ENCODE data around the gene TLX1. TPM values are rescaled to one million over a fixed set of nuclear protein-coding genes. Genes with fewer than 3 reads are reported as not detected.

Gene TLX1
- total RNA-seq, 3 donors from 2014 or later, result 0.93 to 1.0 TPM; not detected in 1

DNA sequence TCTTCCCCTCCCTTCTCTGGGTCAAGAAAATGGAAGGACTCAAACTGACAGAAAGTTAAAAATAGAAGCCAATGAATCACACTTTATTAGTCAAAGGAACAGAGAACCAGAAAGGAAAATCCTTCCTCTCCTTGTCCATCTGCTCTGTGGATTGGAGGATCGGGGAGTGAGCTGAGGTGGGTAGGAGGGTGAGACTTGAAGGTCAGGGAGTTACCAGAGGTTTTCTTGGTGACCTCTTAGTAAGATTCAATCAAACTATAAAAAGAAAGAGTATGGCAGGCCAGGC, 12.2 kb downstream of the TLX1 start:
- TF ChIP-seq, protein P1, sequence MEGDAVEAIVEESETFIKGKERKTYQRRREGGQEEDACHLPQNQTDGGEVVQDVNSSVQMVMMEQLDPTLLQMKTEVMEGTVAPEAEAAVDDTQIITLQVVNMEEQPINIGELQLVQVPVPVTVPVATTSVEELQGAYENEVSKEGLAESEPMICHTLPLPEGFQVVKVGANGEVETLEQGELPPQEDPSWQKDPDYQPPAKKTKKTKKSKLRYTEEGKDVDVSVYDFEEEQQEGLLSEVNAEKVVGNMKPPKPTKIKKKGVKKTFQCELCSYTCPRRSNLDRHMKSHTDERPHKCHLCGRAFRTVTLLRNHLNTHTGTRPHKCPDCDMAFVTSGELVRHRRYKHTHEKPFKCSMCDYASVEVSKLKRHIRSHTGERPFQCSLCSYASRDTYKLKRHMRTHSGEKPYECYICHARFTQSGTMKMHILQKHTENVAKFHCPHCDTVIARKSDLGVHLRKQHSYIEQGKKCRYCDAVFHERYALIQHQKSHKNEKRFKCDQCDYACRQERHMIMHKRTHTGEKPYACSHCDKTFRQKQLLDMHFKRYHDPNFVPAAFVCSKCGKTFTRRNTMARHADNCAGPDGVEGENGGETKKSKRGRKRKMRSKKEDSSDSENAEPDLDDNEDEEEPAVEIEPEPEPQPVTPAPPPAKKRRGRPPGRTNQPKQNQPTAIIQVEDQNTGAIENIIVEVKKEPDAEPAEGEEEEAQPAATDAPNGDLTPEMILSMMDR (IDR thresholded peaks at IDR 0.05), result no peak
- ATAC-seq (no peak), DNase-seq (no peak)

DNA sequence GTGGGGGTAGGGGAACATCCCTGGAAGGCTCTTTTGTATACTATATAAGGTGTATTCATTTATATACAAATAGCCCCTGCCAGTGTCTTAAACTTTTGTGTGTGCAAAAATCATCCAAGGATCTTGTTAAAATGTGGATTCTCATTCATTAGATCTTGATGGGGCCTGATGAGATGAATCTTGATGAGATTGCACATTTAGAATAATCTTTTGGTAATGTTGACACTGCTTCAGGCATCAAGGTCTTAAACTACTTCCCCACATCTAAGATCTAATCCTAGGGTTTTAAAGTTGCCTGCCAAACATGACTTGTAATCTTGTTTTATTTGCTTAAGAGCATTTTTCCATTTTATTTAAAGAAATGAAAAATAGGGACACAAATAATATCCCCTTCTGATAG, 13.0 kb downstream of the TLX1 start:
- DNase-seq, result no peak
- TF ChIP-seq, protein P1 (IDR thresholded peaks at IDR 0.05), result no peak
- Histone ChIP-seq H3K4me3 (no peak overlapping the region), H3K36me3 (ENCODE audit: low read depth) (no peaks in the 10 kb centered on the region), H3K9me3 (no peaks in the 10 kb centered on the region), H3K4me1 (ENCODE audit: low read depth) (no peaks in the 10 kb centered on the region)
- intact Hi-C loops (cut with DNase I, micrococcal nuclease), result loop anchor here in 1 of 2 donors (10.0 kb wide), 1 partner anchor 49 kb away; no protein-coding TSS in a partner anchor
- ATAC-seq, result no peak

More for the DNA sequence above, 12.2 kb downstream of the TLX1 start:
- Histone ChIP-seq H3K36me3 (ENCODE audit: low read depth) (no peaks in the 10 kb centered on the region), H3K4me3 (no peak overlapping the region), H3K9me3 (no peaks in the 10 kb centered on the region), H3K4me1 (ENCODE audit: low read depth) (no peaks in the 10 kb centered on the region)
- intact Hi-C loops (cut with DNase I, micrococcal nuclease), result loop anchor here (2.0 to 10.0 kb wide), 2 partner anchors 46 to 48 kb away; no protein-coding TSS in a partner anchor

DNA sequence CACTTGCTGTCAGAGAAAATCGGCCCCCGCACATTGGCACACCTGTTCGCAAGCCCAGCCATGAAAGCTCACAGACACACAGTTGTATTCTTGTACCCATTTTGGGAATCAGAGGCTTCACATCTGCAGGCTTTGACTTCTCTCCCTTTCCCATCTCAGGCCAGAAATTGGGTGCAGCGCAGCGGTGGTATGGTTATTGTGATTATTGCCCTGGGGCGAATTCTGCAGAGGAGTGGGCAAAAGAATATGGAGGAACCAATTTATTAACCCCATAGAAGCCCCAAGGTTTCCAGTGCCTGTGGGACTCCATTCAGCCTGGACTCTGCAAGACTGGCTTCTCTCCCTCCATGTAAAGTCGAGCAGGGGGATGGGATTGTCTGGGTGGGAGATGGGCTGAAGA, 14.0 kb downstream of the TLX1 start:
- Histone ChIP-seq H3K9me3 (no peaks in the 10 kb centered on the region), H3K36me3 (ENCODE audit: low read depth) (no peaks in the 10 kb centered on the region), H3K4me1 (ENCODE audit: low read depth) (no peaks in the 10 kb centered on the region), H3K4me3 (no peak overlapping the region)
- TF ChIP-seq, protein P1 (IDR thresholded peaks at IDR 0.05), result no peak
- no peak for DNase-seq
- no peak for ATAC-seq
- intact Hi-C loops (cut with DNase I, micrococcal nuclease), result loop anchor here in 1 of 2 donors (10.0 kb wide), 1 partner anchor 50 kb away; no protein-coding TSS in a partner anchor

DNA sequence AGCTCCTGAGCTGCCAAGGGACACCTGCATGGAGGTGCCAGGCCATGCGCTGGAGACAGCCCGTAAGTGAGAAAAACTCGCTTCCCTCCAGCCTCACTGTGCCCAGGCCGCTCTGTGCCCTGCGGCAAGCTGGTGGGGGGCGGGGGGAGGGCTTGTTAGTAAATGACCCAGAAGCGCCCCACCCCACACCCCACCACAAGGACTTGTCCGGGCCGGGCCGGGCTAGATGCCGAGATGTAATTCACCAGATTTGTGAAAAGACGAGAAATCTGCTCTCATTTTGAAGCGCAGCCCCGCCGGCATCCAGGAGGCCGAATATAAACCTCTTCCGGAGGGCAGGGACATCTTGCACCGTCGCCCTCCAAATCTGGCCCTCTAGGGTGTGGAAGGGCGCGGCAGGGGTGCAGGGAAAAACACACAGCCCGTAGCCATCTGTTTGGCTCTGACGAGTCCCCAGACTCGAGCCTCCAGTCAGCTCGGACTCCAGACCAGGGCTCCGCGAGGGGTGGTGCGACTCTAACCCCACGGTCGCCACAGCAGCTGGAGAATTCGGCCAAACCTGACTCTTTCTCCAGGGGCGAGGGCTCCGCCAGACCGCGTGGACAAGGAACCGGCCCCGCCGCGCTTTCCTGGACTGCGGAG, 14.8 kb downstream of the TLX1 start:
- intact Hi-C loops (cut with DNase I, micrococcal nuclease), result loop anchor here in 1 of 2 donors (10.0 kb wide), 1 partner anchor 51 kb away; no protein-coding TSS in a partner anchor
- no peak for DNase-seq
- ATAC-seq, result no peak

DNA sequence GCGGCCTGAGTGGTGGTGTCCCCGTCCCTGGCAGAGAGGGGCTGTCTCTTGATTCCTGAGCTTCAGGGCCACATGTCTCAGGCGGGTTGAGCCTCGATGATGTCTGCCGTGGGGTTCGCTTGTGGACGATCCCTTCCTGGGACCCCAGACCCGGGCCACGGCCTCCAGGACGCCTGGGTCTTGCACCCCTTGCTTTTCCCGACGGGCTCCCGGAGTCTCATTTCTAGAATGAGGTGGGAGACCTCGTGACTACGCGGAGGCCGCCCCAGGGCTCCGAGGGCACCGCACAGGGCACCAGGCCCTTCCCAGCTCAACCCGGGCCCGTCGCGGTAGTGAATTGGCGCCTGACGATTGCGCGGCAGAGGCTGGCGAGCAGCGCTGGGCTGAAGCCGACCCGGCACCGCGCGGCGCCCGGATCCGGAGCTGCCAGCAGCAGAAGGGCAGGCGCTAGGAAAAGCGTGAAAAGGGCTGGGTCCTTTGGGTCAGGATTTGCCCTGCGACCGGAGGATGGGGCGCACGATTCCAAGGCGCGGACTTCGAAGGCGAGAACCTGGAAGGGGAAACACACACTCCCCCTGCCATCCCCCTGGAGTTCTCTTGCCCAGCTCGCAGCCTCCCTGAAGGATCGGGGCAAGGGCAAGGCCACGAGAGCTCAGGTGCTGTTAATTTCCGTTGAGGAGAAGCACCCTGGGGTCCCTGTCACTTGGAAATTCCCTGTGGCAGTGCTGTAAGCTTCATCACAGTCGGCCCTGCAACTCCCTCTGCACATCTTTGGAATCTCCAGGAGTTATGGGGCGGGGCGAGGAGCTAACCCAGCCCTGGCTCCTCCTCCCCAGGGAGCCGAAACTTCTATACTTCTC, 15.5 kb downstream of the TLX1 start:
- TF ChIP-seq, protein P1 (IDR thresholded peaks at IDR 0.05), result no peak

More for the DNA sequence above, 14.8 kb downstream of the TLX1 start:
- TF ChIP-seq, protein P1 (IDR thresholded peaks at IDR 0.05), result no peak
- H3K9me3 ChIP-seq, result no peaks in the 10 kb centered on the region
- H3K4me3 ChIP-seq, result no peak overlapping the region
- H3K36me3 ChIP-seq (ENCODE audit: low read depth), result no peaks in the 10 kb centered on the region
- H3K4me1 ChIP-seq (ENCODE audit: low read depth), result no peaks in the 10 kb centered on the region

More for the DNA sequence above, 15.5 kb downstream of the TLX1 start:
- no peak overlapping the region for H3K4me3 ChIP-seq
- intact Hi-C loops (cut with DNase I, micrococcal nuclease), result loop anchor here in 1 of 2 donors (10.0 kb wide), 1 partner anchor 52 kb away; no protein-coding TSS in a partner anchor
- ATAC-seq (no peak), DNase-seq (no peak)
- H3K36me3 ChIP-seq (ENCODE audit: low read depth), result no peaks in the 10 kb centered on the region
- H3K9me3 ChIP-seq, result no peaks in the 10 kb centered on the region
- no peaks in the 10 kb centered on the region for H3K4me1 ChIP-seq (ENCODE audit: low read depth)

Measured in mucosa of descending colon (tissue), 3 donors.